Stimulated activated naive CD4-positive, alpha-beta T cell treated with Interleukin-2 at 50 U/mL for 16 hours (primary cell): ENCODE measurements around the gene MBIP.

ENCODE experiments used
- DNase-seq: peaks from one replicate; lab custom pipeline; 2025; lab: John Stamatoyannopoulos, UW

MBIP gene

DNA sequence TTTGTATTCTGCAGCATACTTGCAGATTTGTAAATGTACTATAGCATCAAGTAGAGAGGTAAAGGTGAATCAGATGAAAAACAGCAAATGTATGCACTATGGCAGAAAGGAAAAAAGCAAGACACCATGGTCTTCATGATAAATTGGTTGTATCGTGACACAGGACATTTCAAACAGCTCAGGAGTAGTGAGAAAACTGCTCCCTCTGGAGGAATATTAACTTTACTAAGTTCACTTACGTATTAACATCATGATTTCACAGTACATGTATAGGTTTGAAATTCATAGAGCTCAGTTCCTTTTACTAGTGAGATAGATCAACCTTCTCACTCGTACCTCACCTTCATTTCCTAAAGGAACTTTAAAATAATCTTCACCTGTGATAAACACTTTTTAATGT, 6.5 kb downstream of the MBIP start:
- DNase-seq, result no peak

DNA sequence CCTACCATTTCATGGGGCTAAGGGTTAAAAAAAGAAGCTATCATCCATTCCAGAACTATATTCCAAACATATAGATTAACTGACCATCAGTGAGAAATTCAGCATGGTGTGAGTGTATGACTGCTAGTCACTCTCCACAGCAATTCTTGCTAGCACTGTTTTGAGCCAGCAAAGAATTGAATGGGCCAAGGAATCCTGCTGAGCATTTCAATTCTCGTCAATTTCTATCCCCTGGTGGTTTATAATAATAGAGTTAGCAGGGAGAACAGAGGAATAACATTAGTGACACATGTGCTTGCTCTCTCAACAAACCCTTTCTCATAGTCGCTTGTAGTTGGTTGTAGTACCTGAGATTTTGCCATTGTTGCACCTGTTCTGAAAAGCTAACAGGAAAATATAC, 7.2 kb downstream of the MBIP start:
- no peak for DNase-seq

DNA sequence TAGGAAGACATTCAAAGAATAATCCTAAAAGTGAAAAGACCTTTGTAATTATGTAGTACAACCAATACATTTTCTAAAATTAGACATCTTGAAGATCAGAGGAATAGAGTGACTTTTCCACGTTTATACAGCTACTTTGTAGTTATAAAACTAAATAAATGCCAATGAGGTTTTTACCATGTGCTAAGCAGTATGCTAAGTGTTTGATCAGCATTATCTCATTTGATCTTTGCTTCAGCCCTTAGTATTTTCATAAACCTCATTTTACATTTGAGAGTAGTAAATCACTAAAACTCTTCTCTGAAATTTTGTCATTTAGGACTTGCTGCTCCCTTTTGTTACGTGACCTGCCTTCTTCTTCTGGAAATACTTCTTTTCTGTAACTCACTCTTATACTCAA, 13.6 kb downstream of the MBIP start:
- DNase-seq, result no peak

DNA sequence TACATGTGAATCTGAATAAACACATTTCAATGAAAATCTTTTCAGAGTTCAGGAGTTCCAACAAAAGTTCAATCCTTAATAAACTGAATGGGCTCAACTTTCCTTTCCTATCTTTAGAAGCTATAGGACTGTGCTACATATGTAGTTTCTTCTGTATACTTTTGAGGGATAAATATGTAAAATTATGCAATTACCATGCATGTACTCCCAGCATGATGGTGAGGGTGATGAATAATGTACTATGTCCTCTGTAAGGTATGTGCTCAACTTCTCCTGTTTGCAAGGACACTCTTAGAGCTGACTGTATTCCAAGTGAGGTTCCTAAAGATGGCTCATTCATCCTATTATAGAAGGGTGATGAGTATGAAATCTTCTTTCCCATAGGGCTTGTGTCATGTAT, 15.5 kb downstream of the MBIP start:
- no peak for DNase-seq

DNA sequence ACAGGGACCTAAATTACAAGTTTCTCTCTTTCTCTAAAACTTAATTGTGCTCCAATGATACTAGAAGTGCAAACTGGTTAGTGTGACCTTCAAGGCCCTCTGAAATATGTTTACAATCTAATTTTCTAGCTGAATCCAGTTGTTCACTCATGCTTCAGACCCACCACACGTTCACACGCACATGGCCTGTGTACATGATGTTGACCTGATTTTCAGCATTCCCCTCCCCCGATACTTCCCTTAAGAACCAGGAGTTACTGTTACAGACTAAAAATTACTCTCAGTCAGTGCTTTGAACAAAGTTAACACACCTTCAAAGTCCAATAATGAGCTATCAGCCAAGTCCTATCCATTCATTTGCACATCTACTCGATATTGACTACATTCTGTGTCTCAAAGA, 16.5 kb downstream of the MBIP start:
- no peak for DNase-seq

DNA sequence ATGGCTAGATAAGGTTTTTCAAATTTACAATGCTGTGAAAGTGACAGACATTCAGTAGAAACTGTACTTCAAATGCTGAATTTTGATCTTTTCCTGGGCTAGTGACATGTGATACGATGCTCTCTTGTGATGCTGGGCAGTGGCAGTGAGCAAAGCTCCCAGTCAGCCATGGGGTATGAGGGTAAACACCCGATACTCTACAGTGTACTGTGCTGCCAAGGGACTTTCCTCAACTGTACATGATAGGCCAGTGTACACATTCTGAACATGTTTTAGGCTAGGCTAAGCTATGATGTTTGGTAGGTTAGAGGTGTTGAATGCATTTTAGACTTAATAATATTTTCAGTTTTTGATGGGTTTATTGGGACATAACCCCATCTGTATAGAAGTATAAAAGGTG, 17.6 kb downstream of the MBIP start:
- DNase-seq, result no peak

DNA sequence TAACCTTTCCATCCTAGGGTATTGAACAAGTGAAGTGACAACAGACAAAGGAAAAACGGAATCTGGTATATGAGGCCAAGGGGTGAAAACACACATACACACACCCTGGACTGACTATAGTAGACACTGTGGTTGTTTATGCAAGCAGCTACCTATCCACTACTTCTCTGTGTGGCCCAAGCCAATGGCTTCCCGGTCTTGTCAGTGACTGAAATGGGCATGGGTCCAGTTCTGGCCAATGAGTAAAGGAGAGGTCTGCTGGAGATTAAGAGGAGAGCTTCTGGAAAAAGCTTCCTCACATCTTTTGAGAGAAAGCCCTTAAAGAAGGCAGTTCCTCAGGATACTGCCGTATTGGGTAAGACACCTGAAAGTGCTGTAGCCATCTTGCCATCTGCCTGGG, 19.3 kb downstream of the MBIP start:
- no peak for DNase-seq

DNA sequence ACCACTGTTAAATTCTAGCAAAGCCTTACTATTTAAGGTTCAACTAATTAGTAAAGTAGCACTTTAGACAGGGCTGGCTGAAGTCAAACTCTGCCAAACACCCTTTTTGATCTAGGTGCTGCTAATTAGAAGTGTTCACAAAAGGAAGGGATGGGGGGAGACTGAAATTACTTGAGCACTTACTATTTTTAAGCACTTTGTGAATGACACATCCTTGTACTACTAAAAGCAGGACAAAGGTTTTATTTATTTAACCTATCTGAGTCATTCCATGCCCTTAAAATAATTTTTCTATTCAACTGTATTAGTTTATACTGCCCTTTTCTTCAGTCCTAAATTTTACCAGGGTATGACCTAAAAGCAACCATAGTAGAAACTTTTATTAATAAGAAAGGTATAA, 20.1 kb downstream of the MBIP start:
- no peak for DNase-seq

DNA sequence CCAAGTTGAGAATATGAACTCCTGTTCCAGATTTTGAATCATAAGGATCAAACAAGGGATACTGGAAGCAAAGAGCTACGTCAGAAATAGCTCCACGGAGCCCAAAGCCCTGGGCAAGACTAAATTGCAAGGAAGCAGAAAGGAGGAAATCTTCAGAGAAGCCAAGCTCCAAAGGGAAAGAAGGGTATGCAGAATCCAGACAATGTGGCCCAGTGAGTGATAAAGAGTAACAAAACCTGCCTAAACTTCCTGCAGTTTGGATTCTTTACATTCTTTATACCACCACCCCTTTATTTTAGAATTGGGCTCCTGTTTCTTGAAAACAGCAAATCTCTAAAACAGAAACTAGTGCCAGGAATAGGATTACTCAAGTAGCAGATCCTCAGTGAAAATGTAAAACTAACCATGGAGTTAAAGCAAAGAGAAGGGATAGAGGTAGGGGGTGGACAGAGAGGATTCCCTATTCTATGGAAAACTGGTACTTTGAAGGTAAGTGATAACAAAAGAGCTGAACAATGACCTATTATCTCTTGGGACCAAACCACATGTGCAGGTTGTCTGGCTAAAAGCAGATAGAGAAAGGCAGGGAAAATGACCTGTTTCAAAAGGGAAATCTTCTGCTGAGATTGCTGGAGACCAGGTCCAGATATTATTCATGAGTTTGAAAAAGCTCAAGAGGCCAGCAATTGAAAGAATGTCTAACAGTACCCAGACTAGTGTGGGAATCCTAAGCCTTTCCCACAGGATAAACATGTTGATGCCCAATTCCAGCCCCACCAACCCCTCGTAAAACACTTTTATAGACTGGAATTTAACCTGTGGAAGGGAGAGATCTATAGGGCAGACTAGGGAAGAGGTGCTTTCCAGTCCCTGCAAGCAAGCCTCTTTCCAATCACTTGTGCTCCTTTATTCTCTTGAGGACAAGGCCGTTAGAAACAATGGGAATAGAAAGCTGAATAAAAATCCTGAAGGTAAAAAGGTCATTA, 24.5 kb downstream of the MBIP start:
- DNase-seq, result no peak

DNA sequence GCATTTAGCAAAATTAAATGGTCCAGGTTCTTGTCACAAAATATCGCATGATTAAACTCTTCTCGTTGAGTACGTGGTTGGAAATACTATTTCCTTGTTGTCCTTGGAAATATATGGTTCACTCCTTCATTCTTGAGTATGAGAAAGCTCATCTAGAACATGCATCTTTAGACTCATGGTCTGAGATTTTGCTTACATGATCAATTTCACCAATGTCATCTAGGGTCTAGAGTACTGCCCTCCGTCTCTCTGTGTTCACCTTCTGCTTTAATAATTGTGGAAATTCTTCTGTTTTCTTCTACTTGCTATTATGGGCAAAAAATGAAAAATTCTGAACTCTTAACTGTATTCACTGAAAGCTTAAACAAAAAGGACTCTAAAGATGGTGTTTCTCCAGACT, 25.9 kb downstream of the MBIP start:
- DNase-seq, result no peak

DNA sequence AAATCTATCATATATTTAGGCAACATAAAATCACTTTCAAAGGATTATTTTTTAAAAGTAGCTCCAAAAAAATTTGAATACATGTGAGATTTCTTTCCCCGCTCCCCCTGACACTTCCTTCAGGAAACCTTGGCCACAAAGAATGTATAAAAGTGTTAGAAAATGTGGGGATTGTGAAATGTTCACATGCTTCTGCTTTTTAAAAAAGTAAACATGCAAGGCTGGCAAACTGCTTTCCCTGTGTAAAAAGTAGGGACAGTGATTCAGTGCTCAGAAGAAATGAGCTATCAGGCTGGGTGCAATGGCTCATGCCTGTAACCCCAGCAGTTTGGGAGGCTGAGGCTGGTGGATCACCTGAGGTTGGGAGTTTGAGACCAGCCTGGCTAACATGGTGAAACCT, 26.6 kb downstream of the MBIP start:
- DNase-seq, result no peak

DNA sequence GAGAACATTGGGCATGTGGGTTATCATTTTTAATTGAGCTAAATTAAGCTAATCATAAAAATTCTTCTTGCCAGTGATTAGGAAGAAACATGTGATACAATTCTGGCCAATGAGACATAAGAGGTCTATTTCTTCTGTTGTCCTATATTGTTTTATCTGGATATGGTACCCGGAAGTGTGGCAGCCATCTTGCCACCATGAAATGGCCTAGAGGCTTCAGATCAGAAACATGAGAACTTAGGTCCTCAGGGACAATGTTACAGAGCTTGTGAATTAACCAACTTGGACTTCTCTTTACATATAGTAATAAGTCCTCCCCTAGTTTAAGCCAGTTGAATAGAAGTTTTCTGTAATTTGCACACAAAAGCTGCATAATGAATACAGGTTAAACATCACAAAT, 30.5 kb downstream of the MBIP start:
- DNase-seq, result no peak

DNA sequence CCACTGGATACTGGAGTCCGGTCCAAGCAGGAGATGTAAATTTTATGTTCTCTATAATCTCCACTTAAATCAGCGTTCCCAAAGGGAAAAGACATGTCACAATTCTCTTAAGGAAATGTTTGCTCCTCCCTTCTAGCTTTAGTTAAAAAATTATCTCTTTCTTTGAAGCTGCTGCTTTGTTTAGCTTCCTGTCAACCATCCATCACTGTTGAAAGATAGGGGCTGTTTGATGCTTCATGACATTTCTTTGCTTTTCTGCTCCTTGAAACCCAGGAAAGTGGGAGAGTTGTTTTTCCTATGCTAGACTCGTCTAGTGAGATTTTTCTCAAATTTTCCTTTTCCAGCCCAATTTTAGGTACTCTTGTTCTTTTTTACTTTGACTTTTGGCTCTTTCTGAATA, 31.9 kb downstream of the MBIP start:
- no peak for DNase-seq

DNA sequence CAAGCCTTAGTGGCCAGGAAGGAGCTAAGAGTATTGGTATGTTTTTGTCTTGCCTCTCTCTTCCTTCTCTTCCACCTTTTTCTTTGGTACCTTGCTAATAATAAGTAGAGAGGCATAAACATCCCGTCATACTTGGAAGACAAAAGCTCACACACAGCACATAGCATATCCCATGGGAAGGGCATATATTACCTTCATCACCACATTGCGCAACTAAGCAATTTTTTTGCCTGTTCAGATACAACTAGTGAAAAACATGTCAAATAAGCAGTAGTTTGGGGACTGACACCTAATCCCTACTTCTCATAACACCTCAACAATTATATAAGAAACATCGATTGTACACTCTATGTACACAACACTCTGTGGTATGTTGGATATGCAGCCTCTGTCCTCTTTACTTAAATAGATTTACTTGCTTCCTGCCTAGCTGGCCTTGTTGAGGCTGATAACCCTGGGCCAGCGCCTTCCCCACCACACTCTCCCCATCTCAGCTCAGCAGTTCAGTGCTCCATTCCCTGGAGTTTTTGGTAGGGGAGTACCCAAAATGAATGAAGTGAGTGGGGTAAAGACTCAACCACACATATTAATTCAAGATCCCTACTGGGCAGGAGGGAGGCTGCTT, 35.4 kb downstream of the MBIP start:
- DNase-seq, result no peak

DNA sequence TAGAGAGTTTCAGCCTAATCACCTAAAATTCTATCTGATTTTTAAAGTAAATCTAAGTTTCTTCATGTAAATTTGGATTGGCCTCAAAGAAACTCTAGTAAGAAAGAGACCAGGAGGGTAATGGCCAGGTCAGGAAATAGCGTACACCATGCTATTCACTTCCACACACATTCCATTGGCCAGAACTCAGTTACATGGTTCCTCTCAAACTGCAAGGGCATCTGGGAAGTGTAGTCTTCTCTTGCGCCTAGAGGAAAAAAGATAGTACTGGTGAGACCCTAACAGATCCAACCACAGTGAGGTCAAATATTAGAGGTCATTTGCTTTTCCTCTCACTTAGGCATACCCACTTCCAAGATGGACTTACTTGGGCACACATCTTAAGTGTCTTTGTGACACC, 39.1 kb downstream of the MBIP start:
- no peak for DNase-seq

DNA sequence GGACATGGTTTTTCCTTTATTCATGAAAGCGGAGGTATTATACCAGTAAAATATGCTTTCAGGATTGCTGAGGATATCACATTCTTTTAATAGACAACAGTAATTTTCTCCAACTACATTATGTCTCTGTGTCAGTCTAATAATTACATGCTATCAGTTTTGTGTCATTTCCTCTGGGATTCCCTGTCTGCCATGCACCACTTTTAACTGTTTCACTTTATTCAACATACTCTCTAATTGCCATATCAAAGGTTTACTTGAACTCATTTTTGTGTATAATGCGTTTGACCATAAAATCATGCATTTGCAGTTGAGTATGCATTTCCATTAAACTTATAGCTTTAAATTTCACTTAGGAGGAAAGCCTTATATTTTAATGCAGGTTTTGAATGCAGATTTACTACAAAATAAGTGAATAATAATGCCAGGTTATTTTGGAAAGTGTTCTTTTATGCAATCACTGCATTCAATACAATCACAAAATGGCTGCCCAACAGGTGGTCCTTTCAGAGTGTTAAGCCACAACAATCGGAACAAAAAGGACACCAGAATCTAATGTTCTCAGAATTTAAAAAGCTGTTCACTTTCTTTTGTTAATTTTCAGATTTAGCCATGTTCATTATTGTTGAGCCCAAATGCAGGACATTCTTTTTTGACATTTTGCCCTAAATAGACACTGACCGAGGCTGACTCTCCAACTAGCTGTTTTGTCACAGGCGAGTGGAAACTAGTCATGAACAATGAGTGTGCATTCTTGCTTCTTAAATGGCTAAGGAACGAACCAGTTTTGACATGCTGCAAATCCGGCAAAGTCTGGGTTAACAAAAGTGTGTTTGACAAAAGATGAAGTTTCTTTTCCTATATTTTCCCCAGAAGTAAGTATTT, 40.9 kb downstream of the MBIP start:
- DNase-seq, result no peak

DNA sequence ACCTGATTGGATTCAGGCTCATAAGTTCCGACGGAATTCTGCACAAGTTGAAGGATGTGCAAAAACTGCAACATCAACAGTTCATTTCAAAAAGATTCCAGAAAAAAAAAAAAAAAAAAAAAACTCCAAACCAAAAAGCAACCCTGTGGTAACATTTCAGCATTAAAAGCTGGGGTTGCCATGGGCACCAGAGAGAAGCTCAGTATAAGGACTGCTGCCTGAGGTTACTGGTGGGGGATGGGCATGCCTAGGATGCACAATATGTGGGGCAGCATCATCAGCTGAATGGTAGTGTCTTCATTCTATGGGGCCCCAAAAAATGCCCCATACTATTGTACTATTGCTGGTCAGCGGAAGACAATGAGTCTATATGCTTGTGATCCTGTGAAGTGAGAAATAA, 44.7 kb downstream of the MBIP start:
- no peak for DNase-seq

DNA sequence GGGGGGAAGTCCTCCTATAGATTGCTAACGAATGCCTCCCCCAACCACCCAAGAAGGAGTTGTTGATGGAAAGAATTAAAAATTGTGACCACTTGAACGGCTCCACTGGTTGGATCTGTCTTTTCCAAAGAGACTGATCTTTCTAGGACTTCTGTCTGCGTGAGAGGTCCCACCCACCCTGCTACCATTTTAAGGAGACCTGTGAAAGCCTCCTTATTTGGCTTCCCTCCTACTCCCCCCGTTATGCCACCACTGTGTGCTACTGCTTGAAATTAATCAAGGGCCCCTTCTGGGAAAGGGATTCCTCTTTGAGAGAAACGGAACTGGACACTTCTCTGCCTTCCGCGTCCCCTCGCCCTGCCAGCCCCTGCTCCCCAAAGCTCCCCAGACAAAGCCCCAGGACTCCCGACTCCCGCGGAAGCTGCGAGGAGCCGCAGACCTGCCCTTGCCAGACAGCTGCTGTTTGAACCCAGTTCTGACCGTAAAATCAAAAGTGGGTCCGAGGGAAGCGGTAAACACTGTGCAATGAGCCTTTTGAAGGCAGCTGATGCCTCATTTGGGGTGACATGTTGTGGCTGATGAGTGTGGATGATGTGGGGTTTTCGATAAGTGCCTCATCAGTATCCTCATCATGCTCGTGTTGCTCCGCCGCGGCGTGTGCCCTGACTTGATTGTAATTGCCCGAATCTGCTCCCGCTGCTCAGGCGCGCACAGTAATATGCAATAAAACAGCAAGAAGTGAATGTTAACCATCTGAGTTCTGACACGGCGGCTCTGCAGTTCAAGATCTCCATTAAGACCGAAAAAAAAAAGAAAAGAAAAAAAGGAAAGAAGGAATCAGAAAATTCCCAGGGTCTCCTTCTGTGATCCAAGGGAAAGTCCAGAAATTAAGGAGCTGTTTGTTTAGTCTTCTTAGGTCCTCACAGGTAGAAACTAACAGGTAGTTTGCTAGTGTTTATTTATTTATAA, 48.2 kb downstream of the MBIP start:
- no peak for DNase-seq

DNA sequence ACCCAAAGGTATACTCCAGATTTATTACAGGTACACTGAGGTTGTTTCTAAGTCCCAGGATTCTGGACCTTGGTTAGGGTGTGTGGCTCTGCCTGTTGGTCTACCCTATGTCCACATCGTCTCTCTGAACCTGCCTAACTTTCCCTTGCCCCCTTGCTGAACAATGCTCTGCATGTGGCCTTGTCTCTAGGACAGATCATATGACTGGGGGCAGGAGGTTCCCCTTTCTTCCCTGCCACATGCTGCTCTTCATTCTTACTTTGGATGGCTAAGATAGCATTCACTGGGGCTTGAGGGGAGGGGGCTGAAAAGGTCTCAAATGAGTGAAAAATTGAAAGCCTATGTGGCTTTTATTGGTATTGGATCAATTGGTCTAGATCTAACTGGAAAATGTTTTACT, 49.2 kb downstream of the MBIP start:
- no peak for DNase-seq

DNA sequence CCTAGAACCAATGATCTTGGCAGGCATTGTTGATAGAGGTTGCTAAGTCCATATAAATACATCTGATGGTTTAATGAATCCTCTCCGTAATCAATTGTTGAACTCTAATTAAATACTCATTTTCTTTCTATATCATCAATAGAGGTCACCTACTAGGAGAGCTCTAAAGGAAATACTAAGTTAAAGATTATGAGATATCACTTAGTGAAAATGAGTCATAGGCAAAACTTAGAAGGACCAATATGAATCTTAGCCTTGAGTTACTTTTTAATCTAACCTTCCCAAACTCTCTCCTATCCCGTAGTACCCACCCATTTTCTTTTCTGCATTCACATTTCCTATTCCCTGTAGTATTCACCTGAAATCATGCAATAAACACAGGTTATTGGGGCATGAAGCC, 50.2 kb downstream of the MBIP start:
- no peak for DNase-seq

DNA sequence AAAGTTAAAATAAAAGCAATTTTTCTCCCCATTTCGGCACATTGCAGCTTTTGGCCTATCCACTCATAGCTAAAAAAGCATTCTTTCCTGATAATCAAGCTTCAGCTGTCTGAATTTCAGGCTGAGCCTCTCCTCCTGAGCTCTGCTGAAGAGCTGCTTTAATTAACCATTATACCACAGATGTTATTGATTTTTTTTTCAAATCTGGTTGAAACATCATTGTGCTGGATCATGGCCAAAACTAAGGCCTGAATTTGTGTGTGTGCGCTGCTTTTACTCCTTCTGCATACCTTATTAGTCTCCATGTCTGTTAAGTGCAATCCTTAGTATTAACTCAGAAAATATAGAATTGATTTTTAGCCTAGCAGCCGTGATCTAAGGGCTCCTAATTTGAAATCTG, 52.3 kb downstream of the MBIP start:
- no peak for DNase-seq

DNA sequence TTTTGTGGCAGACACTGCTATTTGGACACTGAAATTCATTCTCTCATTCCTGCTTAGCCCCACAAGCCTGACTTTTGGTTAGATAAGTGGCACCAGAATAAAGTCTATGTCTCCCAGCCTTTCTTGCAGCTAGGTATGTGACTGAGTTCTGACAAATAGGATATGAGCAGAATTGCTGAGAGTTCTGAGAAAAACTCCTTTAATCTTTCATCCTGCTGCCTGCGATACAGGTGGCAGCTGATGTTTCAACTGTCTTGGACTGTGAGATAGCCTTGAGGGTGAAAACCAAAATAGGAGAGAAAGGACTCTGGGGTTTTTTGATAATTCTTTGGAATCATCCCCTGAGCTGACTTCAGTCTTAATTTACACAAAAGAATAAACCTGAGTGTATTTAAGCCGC, 55.8 kb downstream of the MBIP start:
- no peak for DNase-seq
